Mesenchymal stem cell (in vitro differentiated cells and primary cell): ENCODE results near the gene GNG8.
"Not testable (repeated sequence)": the region's sequence is repeated elsewhere in the genome, so short reads cannot be mapped to it uniquely, and the experiment has no call there.

Experiments used
- DNase-seq: peaks from one replicate; pipeline ENCODE4 v3.0.0-alpha.2; 2013
- H2AFZ ChIP-seq: one replicate; pipeline ENCODE4 v1.6.1; 2013; ENCODE audit warnings: low read depth, mild to moderate bottlenecking, control low read depth, inconsistent platforms, low read length, moderate library complexity
- H2AK5ac ChIP-seq: 2 replicates; pipeline ENCODE4 v1.6.1; 2013; ENCODE audit warnings: low read length, moderate library complexity, mild to moderate bottlenecking, inconsistent platforms; ENCODE audit not compliant: severe bottlenecking
- H2BK120ac ChIP-seq: one replicate; pipeline ENCODE4 v1.6.1; 2013; ENCODE audit warnings: low read depth, mild to moderate bottlenecking, inconsistent platforms, low read length, moderate library complexity
- H2BK12ac ChIP-seq, 2 experiments: one replicate each; pipeline ENCODE4 v1.6.1; 2013; ENCODE audit warnings: inconsistent platforms in 2 of 2, low read length in 2 of 2, mild to moderate bottlenecking in 2 of 2, moderate library complexity in 2 of 2, control low read depth in 1 of 2
- H2BK15ac ChIP-seq: one replicate; pipeline ENCODE4 v1.6.1; 2013; ENCODE audit warnings: mild to moderate bottlenecking, low read depth, inconsistent platforms; ENCODE audit not compliant: poor library complexity, severe bottlenecking
- H2BK5ac ChIP-seq: 2 replicates; pipeline ENCODE4 v1.6.1; 2013; ENCODE audit warnings: low read depth, mild to moderate bottlenecking, low read length, control low read depth, inconsistent platforms; ENCODE audit not compliant: poor library complexity, severe bottlenecking
- H3K14ac ChIP-seq, 2 experiments: one replicate each; pipeline ENCODE4 v1.6.1; 2013; ENCODE audit warnings: inconsistent platforms in 2 of 2, low read length in 2 of 2, control low read depth in 1 of 2, mild to moderate bottlenecking in 1 of 2, moderate library complexity in 1 of 2
- H3K18ac ChIP-seq, 2 experiments: one replicate each; pipeline ENCODE4 v1.6.1; 2013; ENCODE audit warnings: inconsistent platforms in 2 of 2, low read length in 2 of 2, control low read depth in 1 of 2, low read depth in 1 of 2, mild to moderate bottlenecking in 1 of 2
- H3K23ac ChIP-seq, 2 experiments: one replicate each; pipeline ENCODE4 v1.6.1; 2013; ENCODE audit warnings: inconsistent platforms in 2 of 2, low read length in 2 of 2, mild to moderate bottlenecking in 2 of 2, moderate library complexity in 2 of 2, control low read depth in 1 of 2
- H3K27ac ChIP-seq: 2 replicates; pipeline ENCODE4 v1.5.1; 2013; ENCODE audit warnings: mild to moderate bottlenecking, moderate library complexity, low read length, control low read depth, inconsistent platforms; ENCODE audit not compliant: poor library complexity, severe bottlenecking
- H3K27me3 ChIP-seq, 2 experiments: 2 replicates each; pipeline versions ENCODE4 v1.6.1 to v1.7.0; 2013; ENCODE audit warnings: low read length in 2 of 2, mild to moderate bottlenecking in 2 of 2, moderate library complexity in 2 of 2, control low read depth in 1 of 2, inconsistent platforms in 1 of 2; ENCODE audit not compliant: control insufficient read depth in 1 of 2, insufficient read depth in 1 of 2
- H3K36me3 ChIP-seq, 2 experiments: 2 replicates each; pipeline versions ENCODE4 v1.6.1 to v1.7.0; 2013; ENCODE audit warnings: low read length in 2 of 2, control low read depth in 1 of 2, inconsistent platforms in 1 of 2, low read depth in 1 of 2, mild to moderate bottlenecking in 1 of 2; ENCODE audit not compliant: insufficient read depth in 2 of 2, control insufficient read depth in 1 of 2
- H3K4ac ChIP-seq, 2 experiments: one replicate each; pipeline ENCODE4 v1.6.1; 2013; ENCODE audit warnings: inconsistent platforms in 2 of 2, low read length in 2 of 2, mild to moderate bottlenecking in 2 of 2, moderate library complexity in 2 of 2, control low read depth in 1 of 2, low read depth in 1 of 2
- H3K4me1 ChIP-seq: 2 replicates; pipeline ENCODE4 v1.6.1; 2013; ENCODE audit warnings: low read depth, low read length, control low read depth; ENCODE audit not compliant: control insufficient read depth, insufficient read depth
- H3K4me2 ChIP-seq: 2 replicates; pipeline ENCODE4 v1.6.1; 2013; ENCODE audit warnings: low read length, mild to moderate bottlenecking, inconsistent platforms; ENCODE audit not compliant: poor library complexity, severe bottlenecking
- H3K4me3 ChIP-seq, 2 experiments: 2 replicates each; pipeline versions ENCODE4 v1.5.1 to v1.7.0; 2013; ENCODE audit warnings: low read length in 2 of 2, mild to moderate bottlenecking in 2 of 2, control low read depth in 1 of 2, low read depth in 1 of 2; ENCODE audit not compliant: insufficient read depth in 1 of 2
- H3K79me1 ChIP-seq: replicated peaks from 2 replicates; pipeline ENCODE4 v1.6.1; 2013; ENCODE audit warnings: mild to moderate bottlenecking, control low read depth, low read length, inconsistent platforms; ENCODE audit not compliant: poor library complexity, severe bottlenecking
- H3K9ac ChIP-seq: 2 replicates; pipeline ENCODE4 v1.7.0; 2013; ENCODE audit warnings: mild to moderate bottlenecking, low read length, moderate library complexity
- H3K9me3 ChIP-seq: 2 replicates; pipeline ENCODE4 v1.7.0; 2013; ENCODE audit warnings: mild to moderate bottlenecking, low read length; ENCODE audit not compliant: control insufficient read depth
- H4K8ac ChIP-seq: one replicate; pipeline ENCODE4 v1.6.1; 2013; ENCODE audit warnings: inconsistent platforms, mild to moderate bottlenecking, low read length, moderate library complexity
- H4K91ac ChIP-seq: one replicate; pipeline ENCODE4 v1.6.1; 2013; ENCODE audit warnings: mild to moderate bottlenecking, low read length, inconsistent platforms
- WGBS: methylation state at CpG from one replicate; pipeline ENCODE4 v1.1.7; 2013; ENCODE audit warnings: mixed read lengths; 5-methylcytosine and 5-hydroxymethylcytosine counted together

GNG8 gene

DNA sequence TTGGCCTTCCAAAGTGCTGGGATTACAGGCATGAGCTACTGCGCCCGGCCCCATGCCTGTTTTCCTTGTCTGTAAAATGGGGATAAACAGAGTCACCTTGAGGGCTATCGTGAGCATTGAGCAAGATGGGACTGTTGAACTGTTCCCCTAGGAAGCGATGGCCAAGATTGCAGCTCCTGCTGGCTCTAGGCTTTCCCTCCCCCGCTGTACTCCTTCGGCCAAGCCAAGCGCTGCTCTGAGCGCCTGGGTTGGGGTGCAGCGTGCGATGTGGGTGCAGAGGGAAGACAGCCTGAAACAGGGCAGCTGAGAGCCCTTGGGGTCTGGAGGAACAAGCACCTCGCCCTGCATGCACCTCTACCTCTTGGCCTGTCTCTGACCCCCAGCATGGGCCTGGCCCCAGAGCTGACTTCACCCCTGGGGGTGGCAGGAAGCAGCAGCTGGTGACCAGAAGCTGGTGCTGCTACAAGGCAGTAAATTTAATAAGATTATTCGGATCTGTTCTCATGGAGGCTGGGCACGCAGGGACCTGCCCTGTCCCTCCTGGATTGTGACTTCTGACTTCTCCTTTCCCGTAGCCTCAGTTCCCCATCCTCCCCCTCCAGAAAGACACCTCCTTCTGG, 5.3 kb downstream of the GNG8 start:
- Histone ChIP-seq H3K9me3 (no peaks in the 10 kb centered on the region), H3K27me3 (peaks cover 12 to 26% of the 10 kb centered on the region in 2 experiments), H4K8ac (peak overlapping the region; percentile 59), H3K4ac (peak overlapping the region; percentile 52 to 84), H3K79me1 (no peaks in the 10 kb centered on the region), H3K18ac (peak overlapping the region; percentile 6 to 25), H3K4me1 (peaks cover 17% of the 10 kb centered on the region), H3K4me2 (no peak overlapping the region), H3K9ac (peak overlapping the region; percentile 19), H3K36me3 (no peaks in the 10 kb centered on the region), H2BK12ac (peak overlapping the region; percentile 65 to 93), H2AK5ac (no peak overlapping the region), H2BK15ac (peak overlapping the region; percentile 39), H2BK5ac (no peak overlapping the region), H4K91ac (peak overlapping the region; percentile 8), H3K14ac (peak overlapping the region in 1 of 2 experiments; percentile 71), H3K23ac (no peak overlapping the region), H2BK120ac (peak overlapping the region; percentile 42), H3K4me3 (no peak overlapping the region), H2AFZ (no peak overlapping the region), H3K27ac (no peak overlapping the region)
- WGBS, result 87% methylated on average over 14 of the region's 14 CpGs
- no peak for DNase-seq

DNA sequence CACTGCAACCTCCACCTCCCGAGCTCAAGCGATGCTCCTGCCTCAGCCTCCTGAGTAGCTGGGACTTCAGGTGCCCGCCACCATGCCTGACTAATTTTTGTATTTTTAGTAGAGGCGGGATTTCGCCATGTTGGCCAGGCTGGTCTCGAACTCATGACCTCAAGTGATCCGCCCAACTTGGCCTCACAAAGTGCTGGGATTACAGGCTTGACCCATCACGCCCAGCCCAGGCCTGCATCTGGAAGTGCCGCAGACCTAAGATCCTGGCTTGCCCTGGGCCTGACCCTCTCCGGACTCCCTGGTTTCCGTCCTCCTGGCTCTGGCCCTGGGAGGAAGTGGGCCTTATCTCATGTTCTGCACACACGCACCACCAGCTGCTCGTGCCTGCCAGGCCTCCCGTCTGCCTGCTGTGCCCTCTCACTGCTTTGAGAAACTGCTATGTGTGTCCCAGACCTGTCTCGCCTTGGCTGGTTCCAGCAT, 6.4 kb downstream of the GNG8 start:
- Histone ChIP-seq H3K9ac (no peak overlapping the region), H3K4ac (peak overlapping the region; percentile 7 to 40), H3K27ac (no peak overlapping the region), H2BK15ac (peak overlapping the region; percentile 60), H3K23ac (no peak overlapping the region), H2BK12ac (peak overlapping the region in 1 of 2 experiments; percentile 92), H3K9me3 (no peaks in the 10 kb centered on the region), H2AK5ac (no peak overlapping the region), H3K4me2 (no peak overlapping the region), H4K91ac (peak overlapping the region; percentile 12), H2BK120ac (no peak overlapping the region), H3K18ac (peak overlapping the region; percentile 2 to 13), H2AFZ (no peak overlapping the region), H3K79me1 (no peaks in the 10 kb centered on the region), H2BK5ac (no peak overlapping the region), H3K27me3 (peaks cover 5 to 18% of the 10 kb centered on the region in 2 experiments), H3K14ac (peak overlapping the region in 1 of 2 experiments; percentile 2), H3K36me3 (no peaks in the 10 kb centered on the region), H3K4me3 (no peak overlapping the region), H4K8ac (peak overlapping the region; percentile 14), H3K4me1 (peaks cover 19% of the 10 kb centered on the region)
- DNase-seq, result peak; percentile 58
- 69% methylated on average over 15 of the region's 15 CpGs for WGBS

DNA sequence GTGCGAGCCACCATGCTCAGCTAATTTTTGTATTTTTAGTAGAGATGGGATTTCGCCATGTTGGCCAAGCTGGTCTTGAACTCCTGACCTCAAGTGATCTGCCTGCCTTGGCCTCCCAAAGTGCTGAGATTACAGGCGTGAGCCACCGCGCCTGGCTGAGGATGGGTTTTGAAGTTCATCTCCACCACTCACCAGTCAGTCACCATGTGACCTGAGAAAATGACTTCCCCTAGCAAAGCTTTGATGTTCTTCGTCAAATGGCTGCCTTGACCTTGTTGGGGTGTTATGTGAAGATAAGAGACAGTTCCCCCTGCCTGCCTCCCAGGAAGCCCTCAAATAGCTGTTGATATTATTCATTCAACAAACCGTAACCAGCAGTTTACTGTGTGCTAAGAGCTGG, 7.0 kb downstream of the GNG8 start:
- H2AK5ac ChIP-seq, H4K91ac ChIP-seq, H3K4me2 ChIP-seq, H3K4ac ChIP-seq, H3K9me3 ChIP-seq, H3K18ac ChIP-seq, H2BK12ac ChIP-seq, H3K27ac ChIP-seq, H2AFZ ChIP-seq, H3K9ac ChIP-seq, H3K14ac ChIP-seq, H3K36me3 ChIP-seq, H4K8ac ChIP-seq, H3K79me1 ChIP-seq, DNase-seq, H2BK5ac ChIP-seq, H3K4me3 ChIP-seq, H2BK120ac ChIP-seq, H3K23ac ChIP-seq: not testable (repeated sequence)
- Histone ChIP-seq H3K27me3 (peaks cover 5 to 15% of the 10 kb centered on the region in 2 experiments), H3K4me1 (peaks cover 13% of the 10 kb centered on the region), H2BK15ac (peak overlapping the region; percentile 60)
- WGBS, result 94% methylated on average over 7 of the region's 7 CpGs

DNA sequence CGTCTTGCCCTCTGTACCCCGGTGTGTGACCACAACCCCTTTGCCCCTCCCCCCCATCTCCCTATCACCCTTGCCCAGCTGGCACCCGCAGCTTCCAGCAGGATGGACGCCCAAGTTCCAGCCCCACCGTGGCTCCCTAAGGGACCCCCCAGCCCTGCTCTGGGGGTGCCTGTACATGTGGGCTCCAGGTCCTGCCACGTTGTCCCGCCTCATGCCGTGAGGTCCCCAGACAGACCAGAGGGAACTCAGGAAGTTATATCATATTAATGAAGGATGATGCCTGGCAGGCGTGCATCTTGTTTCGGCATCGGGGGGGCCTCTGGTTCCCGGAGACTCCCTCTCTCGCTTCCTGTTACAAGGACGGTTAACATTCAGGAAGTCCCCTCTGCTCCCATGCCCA, 9.6 kb downstream of the GNG8 start:
- peaks cover 14% of the 10 kb centered on the region for H3K4me1 ChIP-seq
- H4K8ac ChIP-seq, result peak overlapping the region; percentile 5
- peak overlapping the region in 1 of 2 experiments; percentile 96 for H3K4ac ChIP-seq
- no peak overlapping the region for H3K4me2 ChIP-seq
- peak overlapping the region; percentile 16 to 54 for H3K18ac ChIP-seq
- H2AK5ac ChIP-seq, result no peak overlapping the region
- H2AFZ ChIP-seq, result no peak overlapping the region
- peak overlapping the region; percentile 84 to 100 for H2BK12ac ChIP-seq
- H3K9ac ChIP-seq, result no peak overlapping the region
- H3K23ac ChIP-seq, result no peak overlapping the region
- H3K36me3 ChIP-seq, result peaks cover 0 to 5% of the 10 kb centered on the region in 2 experiments
- H3K27ac ChIP-seq, result no peak overlapping the region
- no peak for DNase-seq
- peak overlapping the region; percentile 93 for H2BK120ac ChIP-seq
- H3K79me1 ChIP-seq, result no peaks in the 10 kb centered on the region
- peak overlapping the region in 1 of 2 experiments; percentile 63 for H3K14ac ChIP-seq
- peak overlapping the region; percentile 83 for H4K91ac ChIP-seq
- no peak overlapping the region for H2BK5ac ChIP-seq
- H3K27me3 ChIP-seq, result peaks cover 0 to 8% of the 10 kb centered on the region in 2 experiments
- no peak overlapping the region for H3K4me3 ChIP-seq
- 82% methylated on average over 14 of the region's 14 CpGs for WGBS
- H2BK15ac ChIP-seq, result peak overlapping the region; percentile 85
- no peaks in the 10 kb centered on the region for H3K9me3 ChIP-seq
